Measurements from ENCODE around the gene NUS1.

GRCh38 chr6:117729613-117730012 lies 54.3 kb downstream of the NUS1 start:
- TF ChIP-seq RAD21 (conservative IDR thresholded peaks at IDR 0.05 in 1 of 2, IDR thresholded peaks at IDR 0.05 in 1 of 2) (no peak), MAX (IDR thresholded peaks at IDR 0.05) (no peak), POLR2A (IDR thresholded peaks at IDR 0.05; ENCODE audit: low read length) (no peak), MAFK (IDR thresholded peaks at IDR 0.05; ENCODE audit: partially characterized antibody) (no peak)
- TF ChIP-seq, protein P1, sequence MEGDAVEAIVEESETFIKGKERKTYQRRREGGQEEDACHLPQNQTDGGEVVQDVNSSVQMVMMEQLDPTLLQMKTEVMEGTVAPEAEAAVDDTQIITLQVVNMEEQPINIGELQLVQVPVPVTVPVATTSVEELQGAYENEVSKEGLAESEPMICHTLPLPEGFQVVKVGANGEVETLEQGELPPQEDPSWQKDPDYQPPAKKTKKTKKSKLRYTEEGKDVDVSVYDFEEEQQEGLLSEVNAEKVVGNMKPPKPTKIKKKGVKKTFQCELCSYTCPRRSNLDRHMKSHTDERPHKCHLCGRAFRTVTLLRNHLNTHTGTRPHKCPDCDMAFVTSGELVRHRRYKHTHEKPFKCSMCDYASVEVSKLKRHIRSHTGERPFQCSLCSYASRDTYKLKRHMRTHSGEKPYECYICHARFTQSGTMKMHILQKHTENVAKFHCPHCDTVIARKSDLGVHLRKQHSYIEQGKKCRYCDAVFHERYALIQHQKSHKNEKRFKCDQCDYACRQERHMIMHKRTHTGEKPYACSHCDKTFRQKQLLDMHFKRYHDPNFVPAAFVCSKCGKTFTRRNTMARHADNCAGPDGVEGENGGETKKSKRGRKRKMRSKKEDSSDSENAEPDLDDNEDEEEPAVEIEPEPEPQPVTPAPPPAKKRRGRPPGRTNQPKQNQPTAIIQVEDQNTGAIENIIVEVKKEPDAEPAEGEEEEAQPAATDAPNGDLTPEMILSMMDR (IDR thresholded peaks at IDR 0.05): no peak
- TF ChIP-seq, protein P2, sequence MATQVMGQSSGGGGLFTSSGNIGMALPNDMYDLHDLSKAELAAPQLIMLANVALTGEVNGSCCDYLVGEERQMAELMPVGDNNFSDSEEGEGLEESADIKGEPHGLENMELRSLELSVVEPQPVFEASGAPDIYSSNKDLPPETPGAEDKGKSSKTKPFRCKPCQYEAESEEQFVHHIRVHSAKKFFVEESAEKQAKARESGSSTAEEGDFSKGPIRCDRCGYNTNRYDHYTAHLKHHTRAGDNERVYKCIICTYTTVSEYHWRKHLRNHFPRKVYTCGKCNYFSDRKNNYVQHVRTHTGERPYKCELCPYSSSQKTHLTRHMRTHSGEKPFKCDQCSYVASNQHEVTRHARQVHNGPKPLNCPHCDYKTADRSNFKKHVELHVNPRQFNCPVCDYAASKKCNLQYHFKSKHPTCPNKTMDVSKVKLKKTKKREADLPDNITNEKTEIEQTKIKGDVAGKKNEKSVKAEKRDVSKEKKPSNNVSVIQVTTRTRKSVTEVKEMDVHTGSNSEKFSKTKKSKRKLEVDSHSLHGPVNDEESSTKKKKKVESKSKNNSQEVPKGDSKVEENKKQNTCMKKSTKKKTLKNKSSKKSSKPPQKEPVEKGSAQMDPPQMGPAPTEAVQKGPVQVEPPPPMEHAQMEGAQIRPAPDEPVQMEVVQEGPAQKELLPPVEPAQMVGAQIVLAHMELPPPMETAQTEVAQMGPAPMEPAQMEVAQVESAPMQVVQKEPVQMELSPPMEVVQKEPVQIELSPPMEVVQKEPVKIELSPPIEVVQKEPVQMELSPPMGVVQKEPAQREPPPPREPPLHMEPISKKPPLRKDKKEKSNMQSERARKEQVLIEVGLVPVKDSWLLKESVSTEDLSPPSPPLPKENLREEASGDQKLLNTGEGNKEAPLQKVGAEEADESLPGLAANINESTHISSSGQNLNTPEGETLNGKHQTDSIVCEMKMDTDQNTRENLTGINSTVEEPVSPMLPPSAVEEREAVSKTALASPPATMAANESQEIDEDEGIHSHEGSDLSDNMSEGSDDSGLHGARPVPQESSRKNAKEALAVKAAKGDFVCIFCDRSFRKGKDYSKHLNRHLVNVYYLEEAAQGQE (IDR thresholded peaks at IDR 0.05): no peak
